Measurements from ENCODE around the gene GMCL2.

GMCL2 gene

GRCh38 chr5:178191661-178192060 is 4.5 kb upstream of the GMCL2 start:
- ChIA-PET POLR2A (no interaction called here), CTCF (no interaction called here)
- WGBS (ENCODE audit: insufficient coverage): no CpG with 5 or more reads among the region's 4 CpGs
- Histone ChIP-seq H3K36me3 (ENCODE audit: control insufficient read depth in 4 of 4, insufficient read depth in 4 of 4, low read length in 3 of 4) (no peaks in the 10 kb centered on the region), H3K27me3 (replicated peaks in 2 of 5; ENCODE audit: control insufficient read depth in 4 of 5, insufficient read depth in 5 of 5, low read length in 4 of 5) (no peaks in the 10 kb centered on the region), H3K9me3 (ENCODE audit: control extremely low read depth in 1 of 5, control insufficient read depth in 4 of 5, insufficient read depth in 2 of 5, low read depth in 1 of 5, low read length in 4 of 5) (peaks cover 0 to 5% (median 0%) of the 10 kb centered on the region in 5 experiments), H3K4me3 (ENCODE audit: control insufficient read depth in 1 of 7, extremely low read depth in 1 of 7, insufficient read depth in 4 of 7, low read depth in 2 of 7, low read length in 6 of 7) (no peak overlapping the region), H3K27ac (ENCODE audit: insufficient read depth in 1 of 2, low read depth in 1 of 2, low read length in 2 of 2, poor library complexity in 1 of 2, severe bottlenecking in 2 of 2) (no peak overlapping the region), H3K4me1 (ENCODE audit: control extremely low read depth in 1 of 4, control insufficient read depth in 4 of 4, insufficient read depth in 4 of 4, low read length in 3 of 4) (peaks cover 3 to 24% (median 22%) of the 10 kb centered on the region in 4 experiments)
- DNase-seq: no peak

- 44% methylated on average over 2 of the region's 2 CpGs for WGBS (ENCODE audit: insufficient coverage)
- Histone ChIP-seq H3K4me1 (ENCODE audit: control extremely low read depth in 1 of 4, control insufficient read depth in 4 of 4, insufficient read depth in 4 of 4, low read length in 3 of 4) (peaks cover 3 to 20% (median 16%) of the 10 kb centered on the region in 4 experiments), H3K9me3 (ENCODE audit: control extremely low read depth in 1 of 5, control insufficient read depth in 4 of 5, insufficient read depth in 2 of 5, low read depth in 1 of 5, low read length in 4 of 5) (peaks cover 0 to 5% (median 0%) of the 10 kb centered on the region in 5 experiments), H3K27ac (ENCODE audit: insufficient read depth in 1 of 2, low read depth in 1 of 2, low read length in 2 of 2, poor library complexity in 1 of 2, severe bottlenecking in 2 of 2) (no peak overlapping the region), H3K36me3 (ENCODE audit: control insufficient read depth in 4 of 4, insufficient read depth in 4 of 4, low read length in 3 of 4) (no peaks in the 10 kb centered on the region), H3K4me3 (ENCODE audit: control insufficient read depth in 1 of 7, extremely low read depth in 1 of 7, insufficient read depth in 4 of 7, low read depth in 2 of 7, low read length in 6 of 7) (no peak overlapping the region), H3K27me3 (replicated peaks in 2 of 5; ENCODE audit: control insufficient read depth in 4 of 5, insufficient read depth in 5 of 5, low read length in 4 of 5) (no peaks in the 10 kb centered on the region)
- ChIA-PET CTCF (interaction anchor here (0.8 to 1.0 kb wide), 2 partner anchors 11 to 13 kb away, joined by 3 to 4 read pairs; no protein-coding TSS in a partner anchor), POLR2A (no interaction called here)
- DNase-seq: no peak
Observed at GRCh38 chr5:178189433-178189832, 2.3 kb upstream of the GMCL2 start.

GRCh38 chr5:178186427-178186826 is 744 bp downstream of the GMCL2 start:
- WGBS (ENCODE audit: insufficient coverage): 65% methylated on average over 6 of the region's 6 CpGs
- peak in 2 of 3 donors; percentile 48 to 79 for DNase-seq
- Histone ChIP-seq H3K27me3 (replicated peaks in 2 of 5; ENCODE audit: control insufficient read depth in 4 of 5, insufficient read depth in 5 of 5, low read length in 4 of 5) (no peaks in the 10 kb centered on the region), H3K27ac (ENCODE audit: insufficient read depth in 1 of 2, low read depth in 1 of 2, low read length in 2 of 2, poor library complexity in 1 of 2, severe bottlenecking in 2 of 2) (no peak overlapping the region), H3K9me3 (ENCODE audit: control extremely low read depth in 1 of 5, control insufficient read depth in 4 of 5, insufficient read depth in 2 of 5, low read depth in 1 of 5, low read length in 4 of 5) (no peaks in the 10 kb centered on the region), H3K36me3 (ENCODE audit: control insufficient read depth in 4 of 4, insufficient read depth in 4 of 4, low read length in 3 of 4) (no peaks in the 10 kb centered on the region), H3K4me3 (ENCODE audit: control insufficient read depth in 1 of 7, extremely low read depth in 1 of 7, insufficient read depth in 4 of 7, low read depth in 2 of 7, low read length in 6 of 7) (no peak overlapping the region), H3K4me1 (ENCODE audit: control extremely low read depth in 1 of 4, control insufficient read depth in 4 of 4, insufficient read depth in 4 of 4, low read length in 3 of 4) (peaks cover 3 to 17% (median 14%) of the 10 kb centered on the region in 4 experiments)
- ChIA-PET POLR2A (interaction anchor here (0.7 kb wide), 1 partner anchor 18 kb away, joined by 3 read pairs; the partner anchor contains the start of gene HNRNPAB), CTCF (interaction anchor here (0.8 to 2.0 kb wide), 4 partner anchors 8 to 27 kb away, joined by 3 to 8 read pairs (median 4); no protein-coding TSS in a partner anchor)

GRCh38 chr5:178182158-178182876 is 4.9 kb downstream of the GMCL2 start:
- no peaks in the 10 kb centered on the region for H3K27me3 ChIP-seq (replicated peaks in 2 of 5; ENCODE audit: control insufficient read depth in 4 of 5, insufficient read depth in 5 of 5, low read length in 4 of 5)
- WGBS (ENCODE audit: insufficient coverage): 0% methylated on average over 3 of the region's 4 CpGs
- CTCF ChIA-PET: interaction anchor here (1.0 to 3.1 kb wide), 9 partner anchors 12 to 90 kb away, joined by 3 to 15 read pairs (median 3); no protein-coding TSS in a partner anchor
- no peaks in the 10 kb centered on the region for H3K9me3 ChIP-seq (ENCODE audit: control extremely low read depth in 1 of 5, control insufficient read depth in 4 of 5, insufficient read depth in 2 of 5, low read depth in 1 of 5, low read length in 4 of 5)
- peak overlapping the region in 3 of 7 experiments; percentile 1 to 28 (median 15) for H3K4me3 ChIP-seq (ENCODE audit: control insufficient read depth in 1 of 7, extremely low read depth in 1 of 7, insufficient read depth in 4 of 7, low read depth in 2 of 7, low read length in 6 of 7)
- H3K27ac ChIP-seq (ENCODE audit: insufficient read depth in 1 of 2, low read depth in 1 of 2, low read length in 2 of 2, poor library complexity in 1 of 2, severe bottlenecking in 2 of 2): peak overlapping the region in 1 of 2 experiments; percentile 60
- peaks cover 7 to 39% (median 24%) of the 10 kb centered on the region in 4 experiments for H3K4me1 ChIP-seq (ENCODE audit: control extremely low read depth in 1 of 4, control insufficient read depth in 4 of 4, insufficient read depth in 4 of 4, low read length in 3 of 4)
- H3K36me3 ChIP-seq (ENCODE audit: control insufficient read depth in 4 of 4, insufficient read depth in 4 of 4, low read length in 3 of 4): no peaks in the 10 kb centered on the region
- DNase-seq: peak; percentile 94 to 100 (median 99)
- POLR2A ChIA-PET: interaction anchor here (0.7 to 2.7 kb wide), 6 partner anchors 12 to 65 kb away, joined by 3 to 25 read pairs (median 4); partner anchors contain the start of gene HNRNPAB

DNA sequence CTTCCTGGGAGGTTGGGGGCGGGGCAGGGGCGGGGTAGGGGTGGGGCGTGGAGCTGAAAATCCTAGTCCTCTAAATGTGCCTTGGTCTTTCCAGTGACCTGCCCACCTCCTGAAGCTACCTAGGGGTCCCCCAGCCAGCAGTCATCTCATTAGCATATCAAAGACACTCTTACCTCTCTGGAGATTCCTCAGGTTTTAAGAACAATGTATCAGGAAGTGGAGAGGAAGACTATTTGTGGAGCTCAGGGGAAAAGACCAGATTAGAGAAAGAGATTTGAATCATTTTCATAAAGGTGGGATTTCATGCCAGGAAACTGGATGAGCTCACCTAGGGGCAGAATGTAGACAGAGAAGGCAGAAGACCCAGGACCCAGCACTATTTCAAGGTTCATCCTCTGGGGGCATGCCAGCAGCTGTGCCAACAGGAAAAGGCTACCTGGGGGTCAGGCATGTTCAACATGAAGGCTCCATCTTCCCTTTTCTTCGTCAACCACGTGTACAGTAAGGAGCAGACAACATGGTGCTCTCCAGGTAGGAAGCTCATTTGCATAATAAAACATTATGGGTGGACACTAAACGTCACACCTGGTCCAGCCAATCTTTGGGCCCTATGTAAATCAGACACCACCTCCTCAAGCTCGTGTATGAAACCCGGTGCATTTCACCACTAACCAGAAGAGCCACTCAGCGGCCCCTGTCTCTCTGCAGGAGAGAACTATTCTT is 6.9 kb downstream of the GMCL2 start:
- Histone ChIP-seq H3K36me3 (ENCODE audit: control insufficient read depth in 4 of 4, insufficient read depth in 4 of 4, low read length in 3 of 4) (no peaks in the 10 kb centered on the region), H3K4me3 (ENCODE audit: control insufficient read depth in 1 of 7, extremely low read depth in 1 of 7, insufficient read depth in 4 of 7, low read depth in 2 of 7, low read length in 6 of 7) (no peak overlapping the region), H3K4me1 (ENCODE audit: control extremely low read depth in 1 of 4, control insufficient read depth in 4 of 4, insufficient read depth in 4 of 4, low read length in 3 of 4) (peaks cover 7 to 44% (median 28%) of the 10 kb centered on the region in 4 experiments), H3K27me3 (replicated peaks in 2 of 5; ENCODE audit: control insufficient read depth in 4 of 5, insufficient read depth in 5 of 5, low read length in 4 of 5) (no peaks in the 10 kb centered on the region), H3K27ac (ENCODE audit: insufficient read depth in 1 of 2, low read depth in 1 of 2, low read length in 2 of 2, poor library complexity in 1 of 2, severe bottlenecking in 2 of 2) (no peak overlapping the region), H3K9me3 (ENCODE audit: control extremely low read depth in 1 of 5, control insufficient read depth in 4 of 5, insufficient read depth in 2 of 5, low read depth in 1 of 5, low read length in 4 of 5) (no peaks in the 10 kb centered on the region)
- DNase-seq: no peak
- WGBS (ENCODE audit: insufficient coverage): 98% methylated on average over 3 of the region's 9 CpGs
- ChIA-PET POLR2A (no interaction called here), CTCF (interaction anchor here (0.9 to 3.1 kb wide), 6 partner anchors 11 to 102 kb away, joined by 3 to 15 read pairs (median 4); partner anchors contain the start of gene HNRNPAB)

DNA sequence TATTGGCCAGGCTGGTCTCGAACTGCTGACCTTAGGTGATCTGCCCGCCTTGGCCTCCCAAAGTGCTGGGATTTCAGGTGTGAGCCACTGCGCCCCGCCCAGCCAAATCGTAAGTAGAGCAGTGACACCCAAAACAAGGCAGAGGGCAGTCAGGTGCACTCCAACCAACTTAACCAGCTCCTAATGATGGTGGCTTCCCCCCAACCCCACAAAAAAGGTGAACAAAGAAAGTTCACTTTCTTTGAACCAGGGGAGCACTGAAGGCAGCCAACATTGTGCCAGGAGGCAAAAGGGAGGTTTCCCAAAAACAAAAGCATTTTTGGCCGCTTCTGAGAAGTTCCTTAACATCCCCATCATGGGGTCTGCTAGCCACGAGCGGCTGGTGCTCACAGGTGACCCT is 9.6 kb downstream of the GMCL2 start:
- Histone ChIP-seq H3K27me3 (replicated peaks in 2 of 5; ENCODE audit: control insufficient read depth in 4 of 5, insufficient read depth in 5 of 5, low read length in 4 of 5) (no peaks in the 10 kb centered on the region), H3K4me1 (ENCODE audit: control extremely low read depth in 1 of 4, control insufficient read depth in 4 of 4, insufficient read depth in 4 of 4, low read length in 3 of 4) (peaks cover 7 to 40% (median 25%) of the 10 kb centered on the region in 4 experiments), H3K27ac (ENCODE audit: insufficient read depth in 1 of 2, low read depth in 1 of 2, low read length in 2 of 2, poor library complexity in 1 of 2, severe bottlenecking in 2 of 2) (no peak overlapping the region), H3K4me3 (ENCODE audit: control insufficient read depth in 1 of 7, extremely low read depth in 1 of 7, insufficient read depth in 4 of 7, low read depth in 2 of 7, low read length in 6 of 7) (no peak overlapping the region), H3K36me3 (ENCODE audit: control insufficient read depth in 4 of 4, insufficient read depth in 4 of 4, low read length in 3 of 4) (no peaks in the 10 kb centered on the region), H3K9me3 (ENCODE audit: control extremely low read depth in 1 of 5, control insufficient read depth in 4 of 5, insufficient read depth in 2 of 5, low read depth in 1 of 5, low read length in 4 of 5) (no peaks in the 10 kb centered on the region)
- ChIA-PET CTCF (interaction anchor here (1.1 to 1.8 kb wide), 3 partner anchors 9 to 102 kb away, joined by 3 to 7 read pairs (median 5); no protein-coding TSS in a partner anchor), POLR2A (interaction anchor here (1.4 kb wide), 1 partner anchor 27 kb away, joined by 4 read pairs; the partner anchor contains the start of gene HNRNPAB)
- 93% methylated on average over 7 of the region's 8 CpGs for WGBS (ENCODE audit: insufficient coverage)
- DNase-seq: no peak

Measured in common myeloid progenitor, CD34-positive (primary cell).